Transverse colon (tissue), 4 donors: ENCODE measurements around the gene AIF1L.

Source experiments
- CTCF ChIP-seq, 5 experiments: fragments of 200-600 bp in 3 of 5; fragments of 450-650 bp in 2 of 5; sonication (generic) in 3 of 5; IDR thresholded peaks; 1 replicate in 2 of 5; 2 replicates in 3 of 5; pipeline ENCODE4 v1.5.1; 2016 to 2017; ENCODE audit warnings: antibody characterized with exemption in 5 of 5, inconsistent platforms in 3 of 5, mild to moderate bottlenecking in 2 of 5, moderate library complexity in 1 of 5
- EP300 ChIP-seq: sonication (generic); formaldehyde crosslinking; IDR thresholded peaks from one replicate; pipeline ENCODE4 v1.6.1; 2017; ENCODE audit warnings: antibody characterized with exemption, low read depth
- POLR2A ChIP-seq: fragments of 450-650 bp; IDR thresholded peaks from one replicate; pipeline ENCODE4 v1.6.1; 2016; ENCODE audit warnings: antibody characterized with exemption, mild to moderate bottlenecking, moderate library complexity
- POLR2AphosphoS5 ChIP-seq, 3 donors: sonication (generic); formaldehyde crosslinking; IDR thresholded peaks; one replicate each; pipeline ENCODE4 v1.6.1; 2016; ENCODE audit warnings: antibody characterized with exemption in 3 of 3

- TF ChIP-seq CTCF (IDR thresholded peaks at IDR 0.05) (no peak), POLR2AphosphoS5 (IDR thresholded peaks at IDR 0.05) (no peak), EP300 (no peak), POLR2A (no peak)
Measured at GRCh38 chr9:131105952-131106351, 9.6 kb downstream of the AIF1L start.
